OCI-LY1 (cell line): ENCODE results near the gene FAM222A.

ENCODE experiments used
- H2AFZ ChIP-seq: fragments of 200-600 bp; sonication (generic), shearing (Covaris generic); 2 replicates; pipeline ENCODE4 v1.6.0; 2014; ENCODE audit warnings: antibody characterized with exemption, mild to moderate bottlenecking, low read length
- H3F3A ChIP-seq: fragments of 200-600 bp; sonication (generic), shearing (Covaris generic); 2 replicates; pipeline ENCODE4 v1.6.0; 2014; ENCODE audit warnings: mild to moderate bottlenecking, antibody characterized with exemption, low read length, moderate library complexity; ENCODE audit not compliant: insufficient read depth
- H3K27ac ChIP-seq: fragments of 200-600 bp; sonication (generic); 2 replicates; pipeline ENCODE4 v1.5.1; 2014; ENCODE audit warnings: low read length, mixed run types, mild to moderate bottlenecking, low read depth; ENCODE audit not compliant: poor library complexity, severe bottlenecking
- H3K27me3 ChIP-seq: fragments of 200-600 bp; sonication (generic); 2 replicates; pipeline ENCODE4 v1.6.0; 2014; ENCODE audit warnings: antibody characterized with exemption, mild to moderate bottlenecking, low read length, moderate library complexity; ENCODE audit not compliant: insufficient read depth
- H3K36me3 ChIP-seq: fragments of 200-600 bp; sonication (generic); 2 replicates; pipeline ENCODE4 v1.6.1; 2014; ENCODE audit warnings: mild to moderate bottlenecking, antibody characterized with exemption, low read length, moderate library complexity, mixed read lengths; ENCODE audit not compliant: insufficient read depth
- H3K4me1 ChIP-seq: fragments of 200-600 bp; sonication (generic); 2 replicates; pipeline ENCODE4 v1.5.1; 2014; ENCODE audit warnings: mild to moderate bottlenecking, low read length, moderate library complexity; ENCODE audit not compliant: insufficient read depth, severe bottlenecking
- H3K4me2 ChIP-seq: fragments of 200-600 bp; sonication (generic), shearing (Covaris generic); 2 replicates; pipeline ENCODE4 v1.6.1; 2014; ENCODE audit warnings: low read length
- H3K4me3 ChIP-seq: fragments of 200-600 bp; sonication (generic); 2 replicates; pipeline ENCODE4 v1.5.1; 2014; ENCODE audit warnings: low read length, low read depth, mild to moderate bottlenecking, mixed read lengths; ENCODE audit not compliant: poor library complexity, severe bottlenecking
- H3K79me2 ChIP-seq: fragments of 200-600 bp; shearing (Covaris generic); 2 replicates; pipeline ENCODE4 v1.6.1; 2016; ENCODE audit warnings: mixed run types, low read length, mixed read lengths; ENCODE audit not compliant: insufficient read depth
- H3K9ac ChIP-seq: fragments of 200-600 bp; sonication (generic), shearing (Covaris generic); 2 replicates; pipeline ENCODE4 v1.6.1; 2014; ENCODE audit warnings: mild to moderate bottlenecking, low read length, mixed read lengths
- H3K9me2 ChIP-seq: fragments of 200-600 bp; sonication (generic), shearing (Covaris generic); 2 replicates; pipeline ENCODE4 v1.6.1; 2014; ENCODE audit warnings: low read depth, mild to moderate bottlenecking, low read length, mixed read lengths
- H3K9me3 ChIP-seq: fragments of 200-600 bp; shearing (Covaris generic); 2 replicates; pipeline ENCODE4 v1.6.1; 2014; ENCODE audit warnings: low read length, mixed read lengths
- H4K20me1 ChIP-seq: fragments of 200-600 bp; sonication (generic), shearing (Covaris generic); 2 replicates; pipeline ENCODE4 v1.6.0; 2016; ENCODE audit warnings: mild to moderate bottlenecking, low read length; ENCODE audit not compliant: insufficient read depth
- CTCF ChIP-seq: fragments of 200-600 bp; sonication (generic), shearing (Covaris generic); IDR thresholded peaks from 2 replicates; pipeline ENCODE4 v1.5.1; 2017; ENCODE audit warnings: mild to moderate bottlenecking, antibody characterized with exemption, low read length, moderate library complexity, mixed read lengths
- EZH2 ChIP-seq: fragments of 200-600 bp; sonication (generic), shearing (Covaris generic); IDR thresholded peaks from 2 replicates; pipeline ENCODE4 v1.8.0; 2017; ENCODE audit warnings: borderline replicate concordance, mixed run types, mild to moderate bottlenecking, antibody characterized with exemption, low read length, moderate library complexity, mixed read lengths

The FAM222A gene

DNA sequence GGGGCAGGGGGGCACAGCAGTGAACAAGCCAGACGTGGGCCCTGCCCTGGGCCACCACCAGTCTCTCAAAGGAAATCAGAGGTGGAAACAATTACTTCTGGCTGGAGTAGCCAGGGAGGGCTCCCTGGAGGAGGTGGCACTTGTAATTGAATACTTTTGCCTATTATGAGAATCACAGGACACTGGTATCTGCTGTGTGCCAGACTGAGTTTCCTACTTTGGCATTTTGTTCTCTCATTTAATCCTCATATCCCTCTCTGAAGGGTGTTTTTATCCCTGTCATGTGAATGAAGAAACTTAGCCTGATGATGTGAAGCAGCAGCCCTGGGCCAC, 7.2 kb downstream of the FAM222A start:
- no peak for TF ChIP-seq CTCF
- TF ChIP-seq EZH2 = no peak
- H3K79me2 ChIP-seq = no peaks in the 10 kb centered on the region
- H3K27ac ChIP-seq = no peak overlapping the region

GRCh38 chr12:109721276-109721675, 7.7 kb downstream of the FAM222A start:
- H3K4me1 ChIP-seq = no peaks in the 10 kb centered on the region
- no peak overlapping the region for H2AFZ ChIP-seq
- no peaks in the 10 kb centered on the region for H3K36me3 ChIP-seq
- no peak overlapping the region for H3K4me2 ChIP-seq
- H3K27me3 ChIP-seq = no peaks in the 10 kb centered on the region
- TF ChIP-seq EZH2 = no peak
- TF ChIP-seq CTCF = no peak
- no peak overlapping the region for H3K27ac ChIP-seq
- no peaks in the 10 kb centered on the region for H3F3A ChIP-seq
- no peaks in the 10 kb centered on the region for H3K9me2 ChIP-seq
- H4K20me1 ChIP-seq = no peaks in the 10 kb centered on the region
- no peaks in the 10 kb centered on the region for H3K9me3 ChIP-seq
- H3K4me3 ChIP-seq = no peak overlapping the region
- H3K79me2 ChIP-seq = no peaks in the 10 kb centered on the region
- no peak overlapping the region for H3K9ac ChIP-seq

More for the DNA sequence above, 7.2 kb downstream of the FAM222A start:
- Histone ChIP-seq H3K9me2 (no peaks in the 10 kb centered on the region), H3F3A (no peaks in the 10 kb centered on the region), H2AFZ (no peak overlapping the region), H3K27me3 (no peaks in the 10 kb centered on the region), H3K4me1 (no peaks in the 10 kb centered on the region), H3K9me3 (no peaks in the 10 kb centered on the region), H3K4me2 (no peak overlapping the region), H3K4me3 (no peak overlapping the region), H3K9ac (no peak overlapping the region), H3K36me3 (no peaks in the 10 kb centered on the region), H4K20me1 (no peaks in the 10 kb centered on the region)

GRCh38 chr12:109722022-109722720, 8.5 kb downstream of the FAM222A start:
- Histone ChIP-seq H4K20me1 (no peaks in the 10 kb centered on the region), H3K36me3 (no peaks in the 10 kb centered on the region), H3K9me2 (no peaks in the 10 kb centered on the region), H3K9me3 (no peaks in the 10 kb centered on the region), H3K4me2 (no peak overlapping the region), H3F3A (no peaks in the 10 kb centered on the region), H3K4me1 (no peaks in the 10 kb centered on the region), H2AFZ (no peak overlapping the region), H3K4me3 (no peak overlapping the region), H3K79me2 (no peaks in the 10 kb centered on the region), H3K27ac (no peak overlapping the region), H3K27me3 (no peaks in the 10 kb centered on the region), H3K9ac (no peak overlapping the region)
- TF ChIP-seq EZH2 = no peak
- no peak for TF ChIP-seq CTCF
